ENCODE data around the gene HCN2. TPM values are rescaled to one million over a fixed set of nuclear protein-coding genes. Genes with fewer than 3 reads are reported as not detected.

The HCN2 gene
- polyA plus RNA-seq, 1 experiment, result 1.5 TPM

DNA sequence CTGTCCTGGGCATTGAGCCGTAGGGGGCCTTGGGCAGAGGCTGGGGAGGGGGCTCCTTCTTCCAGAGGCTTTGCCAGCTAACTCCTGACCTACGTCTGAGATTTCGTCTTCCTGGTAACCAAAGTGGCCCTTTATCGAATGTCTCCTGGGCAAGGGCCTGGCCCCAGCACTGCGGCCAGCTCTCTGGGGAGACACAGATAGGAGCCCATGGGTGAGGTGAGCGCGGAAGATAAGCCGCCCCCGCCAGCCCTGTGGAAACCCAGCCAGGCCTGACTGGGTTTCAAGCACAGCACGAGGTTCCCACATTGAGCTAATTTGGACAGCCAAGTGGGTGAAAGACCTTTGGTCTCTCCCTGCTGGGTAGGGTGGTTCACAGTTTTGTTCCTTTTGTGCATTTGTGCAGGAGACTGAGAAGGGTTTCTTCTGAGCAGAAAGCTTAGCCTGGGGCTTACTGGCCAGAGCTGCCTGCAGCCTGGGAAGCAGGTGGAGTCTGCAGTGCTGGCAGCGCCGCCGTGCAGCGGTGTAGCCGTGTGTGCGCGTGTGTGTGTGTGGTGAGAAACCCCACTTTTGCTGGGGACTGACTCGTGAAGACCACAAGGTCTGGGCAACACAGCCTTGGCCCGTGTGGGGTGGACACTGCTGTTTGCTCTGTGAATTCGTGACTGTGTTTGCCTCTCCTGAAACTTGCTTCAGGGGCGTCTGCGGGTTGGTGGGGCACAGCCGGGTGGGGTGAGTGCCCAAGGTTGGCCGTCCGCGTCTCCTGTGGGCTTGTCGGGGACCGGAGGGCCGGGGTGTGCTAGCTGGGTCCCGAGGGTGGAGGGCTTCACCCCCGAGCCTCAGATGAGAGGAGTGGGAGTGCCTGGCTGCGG, 14.8 kb upstream of the HCN2 start:
- ChIA-PET CTCF (interaction anchor here (1.0 to 4.9 kb wide), 3 partner anchors 11 to 42 kb away, joined by 3 to 53 read pairs (median 3); no protein-coding TSS in a partner anchor), POLR2A (no interaction called here)
- TF ChIP-seq, protein P1, sequence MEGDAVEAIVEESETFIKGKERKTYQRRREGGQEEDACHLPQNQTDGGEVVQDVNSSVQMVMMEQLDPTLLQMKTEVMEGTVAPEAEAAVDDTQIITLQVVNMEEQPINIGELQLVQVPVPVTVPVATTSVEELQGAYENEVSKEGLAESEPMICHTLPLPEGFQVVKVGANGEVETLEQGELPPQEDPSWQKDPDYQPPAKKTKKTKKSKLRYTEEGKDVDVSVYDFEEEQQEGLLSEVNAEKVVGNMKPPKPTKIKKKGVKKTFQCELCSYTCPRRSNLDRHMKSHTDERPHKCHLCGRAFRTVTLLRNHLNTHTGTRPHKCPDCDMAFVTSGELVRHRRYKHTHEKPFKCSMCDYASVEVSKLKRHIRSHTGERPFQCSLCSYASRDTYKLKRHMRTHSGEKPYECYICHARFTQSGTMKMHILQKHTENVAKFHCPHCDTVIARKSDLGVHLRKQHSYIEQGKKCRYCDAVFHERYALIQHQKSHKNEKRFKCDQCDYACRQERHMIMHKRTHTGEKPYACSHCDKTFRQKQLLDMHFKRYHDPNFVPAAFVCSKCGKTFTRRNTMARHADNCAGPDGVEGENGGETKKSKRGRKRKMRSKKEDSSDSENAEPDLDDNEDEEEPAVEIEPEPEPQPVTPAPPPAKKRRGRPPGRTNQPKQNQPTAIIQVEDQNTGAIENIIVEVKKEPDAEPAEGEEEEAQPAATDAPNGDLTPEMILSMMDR (IDR thresholded peaks at IDR 0.05; ENCODE audit: insufficient read depth, low read depth, low read length), result no peak
- H3K36me3 ChIP-seq (ENCODE audit: control insufficient read depth, insufficient read depth, low read length), result peaks cover 5% of the 10 kb centered on the region
- no peak for DNase-seq (ENCODE audit: low read depth)
- no peaks in the 10 kb centered on the region for H3K27me3 ChIP-seq (ENCODE audit: control insufficient read depth, insufficient read depth, low read length)
- peak overlapping the region; percentile 29 for H3K4me3 ChIP-seq (ENCODE audit: low read depth, low read length)

DNA sequence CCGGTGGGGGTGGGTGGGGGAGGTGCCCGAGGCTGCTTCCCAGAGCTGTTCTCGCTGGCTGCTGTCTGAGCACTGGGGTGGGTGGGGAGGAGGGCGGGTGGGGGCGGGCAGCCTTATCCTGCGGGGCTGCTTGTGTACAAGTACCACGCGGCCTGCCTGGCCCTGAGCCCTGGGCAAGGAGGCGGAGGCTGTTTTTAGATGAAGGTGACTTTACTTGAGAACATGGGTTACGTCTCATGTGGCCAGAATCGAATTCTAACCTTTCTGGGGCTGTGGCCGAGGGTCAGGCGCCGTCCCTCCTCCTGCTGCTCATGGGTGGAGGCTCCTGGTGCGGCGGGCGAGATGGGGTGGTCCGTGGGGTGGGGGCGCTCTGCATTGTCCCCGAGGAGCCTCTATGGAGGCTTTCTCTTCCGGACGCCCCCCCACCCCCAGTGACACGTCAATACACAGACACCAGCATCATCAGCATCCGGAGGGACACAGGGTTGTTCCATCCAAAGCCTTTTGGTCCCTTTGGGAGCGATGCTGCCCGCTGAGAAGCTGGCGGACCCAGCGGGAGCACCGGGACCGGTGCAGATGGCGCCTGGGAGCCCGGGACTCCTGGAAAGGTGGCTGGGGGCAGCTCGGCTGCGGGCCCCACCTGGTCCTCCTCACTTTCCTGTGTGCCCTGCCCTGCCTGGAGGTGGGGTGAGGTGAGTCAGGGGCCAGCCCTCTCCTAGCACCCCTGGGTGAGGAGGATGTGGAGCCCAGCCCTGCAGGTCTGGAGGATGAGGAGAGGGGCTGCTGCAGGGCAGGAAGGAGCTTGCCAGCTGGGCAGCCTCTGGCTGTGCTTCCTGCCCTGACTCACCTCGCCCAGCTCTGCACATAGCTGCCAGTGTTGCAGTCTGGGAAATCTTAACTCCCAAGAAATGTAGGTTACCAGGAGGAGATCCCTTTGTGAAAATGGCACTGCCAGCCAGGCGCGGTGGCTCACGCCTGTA, 13.9 kb upstream of the HCN2 start:
- no peaks in the 10 kb centered on the region for H3K27me3 ChIP-seq (ENCODE audit: control insufficient read depth, insufficient read depth, low read length)
- POLR2A ChIA-PET, result no interaction called here
- TF ChIP-seq, protein P1 (IDR thresholded peaks at IDR 0.05; ENCODE audit: insufficient read depth, low read depth, low read length), result no peak
- H3K36me3 ChIP-seq (ENCODE audit: control insufficient read depth, insufficient read depth, low read length), result peaks cover 5% of the 10 kb centered on the region
- DNase-seq (ENCODE audit: low read depth), result no peak
- peak overlapping the region; percentile 29 for H3K4me3 ChIP-seq (ENCODE audit: low read depth, low read length)
- CTCF ChIA-PET, result interaction anchor here (0.8 to 4.9 kb wide), 6 partner anchors 10 to 158 kb away, joined by 3 to 53 read pairs (median 3); no protein-coding TSS in a partner anchor

DNA sequence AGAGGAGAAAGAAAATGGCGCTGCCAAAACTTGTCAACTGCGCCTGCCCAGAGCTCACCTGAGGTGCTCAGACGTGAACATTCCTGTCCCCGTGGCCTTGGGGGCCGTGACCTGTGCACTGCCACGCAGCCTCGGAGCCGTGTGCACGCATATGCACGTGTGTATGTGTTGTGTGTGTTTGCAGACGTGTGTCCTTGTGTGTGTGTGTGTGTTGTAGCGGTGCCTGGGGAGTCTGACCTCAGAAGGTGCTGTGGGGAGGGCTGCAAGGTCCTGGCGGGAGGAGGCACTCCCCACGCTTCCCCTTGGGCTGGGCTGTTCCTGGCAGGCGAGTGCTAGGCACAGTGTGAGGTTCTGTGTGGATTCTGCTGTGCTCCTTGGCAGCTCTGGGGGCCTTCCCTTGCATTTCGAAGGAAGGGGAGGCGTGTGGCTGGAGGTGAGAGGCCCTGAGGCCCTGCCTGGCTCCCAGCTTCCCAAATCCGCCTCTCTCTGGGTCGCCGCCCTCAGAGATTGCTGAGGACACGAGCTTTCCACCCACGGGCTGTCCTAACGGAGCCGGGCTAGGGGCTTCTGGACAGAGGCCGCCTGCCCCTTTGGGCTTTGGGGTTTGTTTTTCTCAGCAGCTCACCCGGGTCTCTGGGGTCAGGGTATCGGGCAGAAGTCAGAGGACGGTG, 12.8 kb upstream of the HCN2 start:
- POLR2A ChIA-PET, result no interaction called here
- CTCF ChIA-PET, result interaction anchor here (0.8 to 4.9 kb wide), 4 partner anchors 9 to 157 kb away, joined by 3 to 53 read pairs (median 4); no protein-coding TSS in a partner anchor
- H3K36me3 ChIP-seq (ENCODE audit: control insufficient read depth, insufficient read depth, low read length), result peaks cover 12% of the 10 kb centered on the region
- H3K27me3 ChIP-seq (ENCODE audit: control insufficient read depth, insufficient read depth, low read length), result no peaks in the 10 kb centered on the region
- DNase-seq (ENCODE audit: low read depth), result no peak
- no peak overlapping the region for H3K4me3 ChIP-seq (ENCODE audit: low read depth, low read length)
- TF ChIP-seq, protein P1 (IDR thresholded peaks at IDR 0.05; ENCODE audit: insufficient read depth, low read depth, low read length), result no peak

DNA sequence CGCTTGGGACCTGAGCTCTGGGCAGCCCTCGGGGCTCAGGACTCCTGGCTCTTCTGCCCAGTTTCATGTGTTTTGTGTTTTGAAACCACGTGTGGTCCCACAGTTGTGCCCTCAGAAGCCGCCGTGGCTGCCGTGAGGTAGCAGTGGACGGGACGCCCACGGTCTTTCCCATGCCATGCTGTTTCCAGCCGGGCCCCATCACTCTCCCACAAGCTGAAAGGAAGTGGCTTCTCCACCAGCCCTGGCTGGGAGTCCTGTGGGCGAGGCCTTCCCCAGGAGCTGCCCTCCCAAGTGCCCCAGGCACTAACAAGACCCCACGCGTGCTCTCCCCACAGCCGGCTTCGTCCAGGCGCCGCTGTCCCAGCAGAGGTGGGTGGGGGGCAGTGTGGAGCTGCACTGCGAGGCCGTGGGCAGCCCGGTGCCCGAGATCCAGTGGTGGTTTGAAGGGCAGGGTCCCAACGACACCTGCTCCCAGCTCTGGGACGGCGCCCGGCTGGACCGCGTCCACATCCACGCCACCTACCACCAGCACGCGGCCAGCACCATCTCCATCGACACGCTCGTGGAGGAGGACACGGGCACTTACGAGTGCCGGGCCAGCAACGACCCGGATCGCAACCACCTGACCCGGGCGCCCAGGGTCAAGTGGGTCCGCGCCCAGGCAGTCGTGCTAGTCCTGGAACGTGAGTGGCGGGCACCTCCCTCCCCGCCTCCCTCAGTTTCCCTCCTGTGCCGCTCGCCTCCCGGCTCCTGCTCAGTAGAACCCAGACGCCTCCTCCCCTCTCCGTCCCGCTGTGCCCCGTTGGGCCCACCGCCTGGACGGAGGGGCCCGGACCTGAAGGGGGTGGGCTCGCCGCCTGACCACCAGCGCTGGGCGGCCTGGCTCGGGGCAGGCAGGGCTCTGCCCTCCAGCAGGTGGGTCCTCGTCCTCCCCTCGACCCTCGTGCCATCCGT, 12.0 kb upstream of the HCN2 start:
- ChIA-PET POLR2A (no interaction called here), CTCF (interaction anchor here (4.9 kb wide), 1 partner anchor 8 kb away, joined by 53 read pairs; no protein-coding TSS in a partner anchor)
- H3K27me3 ChIP-seq (ENCODE audit: control insufficient read depth, insufficient read depth, low read length), result no peaks in the 10 kb centered on the region
- DNase-seq (ENCODE audit: low read depth), result no peak
- peaks cover 14% of the 10 kb centered on the region for H3K36me3 ChIP-seq (ENCODE audit: control insufficient read depth, insufficient read depth, low read length)
- H3K4me3 ChIP-seq (ENCODE audit: low read depth, low read length), result no peak overlapping the region
- TF ChIP-seq, protein P1 (IDR thresholded peaks at IDR 0.05; ENCODE audit: insufficient read depth, low read depth, low read length), result no peak

Measured in BJ (cell line).